GM18867 (cell line): ENCODE results near the gene OR2V2.
"Not testable (repeated sequence)": the region's sequence is repeated elsewhere in the genome, so short reads cannot be mapped to it uniquely, and the experiment has no call there.

Source experiments
- ATAC-seq: cut with Tn5 transposase; IDR thresholded peaks from one replicate; pipeline ENCODE4 v1.9.1; 2021; ENCODE audit warnings: mild to moderate bottlenecking, moderate library complexity; ENCODE audit not compliant: unreplicated experiment

OR2V2 gene

GRCh38 chr5:181168595-181169118, 21.3 kb downstream of the OR2V2 start:
- no peak for ATAC-seq

GRCh38 chr5:181169459-181170236, 22.3 kb downstream of the OR2V2 start:
- ATAC-seq: peak; percentile 32

GRCh38 chr5:181170237-181170825, 22.9 kb downstream of the OR2V2 start:
- ATAC-seq: no peak

- ATAC-seq: no peak
Measured at GRCh38 chr5:181170996-181171395, 23.6 kb downstream of the OR2V2 start.

GRCh38 chr5:181171782-181172181, 24.4 kb downstream of the OR2V2 start:
- ATAC-seq: no peak

- ATAC-seq: peak; percentile 37
Measured at GRCh38 chr5:181173027-181173419, 25.6 kb downstream of the OR2V2 start.

GRCh38 chr5:181173420-181174342, 26.3 kb downstream of the OR2V2 start:
- peak; percentile 50 for ATAC-seq

- no peak for ATAC-seq
Measured at GRCh38 chr5:181176254-181176952, 29.0 kb downstream of the OR2V2 start.

- ATAC-seq: not testable (repeated sequence)
Measured at GRCh38 chr5:181177559-181177958, 30.2 kb downstream of the OR2V2 start.

GRCh38 chr5:181181650-181182565, 34.5 kb downstream of the OR2V2 start:
- peak; percentile 54 for ATAC-seq

GRCh38 chr5:181182651-181183050, 35.3 kb downstream of the OR2V2 start:
- no peak for ATAC-seq

GRCh38 chr5:181184845-181185216, 37.4 kb downstream of the OR2V2 start:
- ATAC-seq: no peak

GRCh38 chr5:181185560-181185959, 38.2 kb downstream of the OR2V2 start:
- ATAC-seq: no peak

- ATAC-seq: no peak
Measured at GRCh38 chr5:181186022-181186421, 38.6 kb downstream of the OR2V2 start.

- no peak for ATAC-seq
Measured at GRCh38 chr5:181186986-181187499, 39.7 kb downstream of the OR2V2 start.

GRCh38 chr5:181187500-181188213, 40.3 kb downstream of the OR2V2 start:
- no peak for ATAC-seq

- ATAC-seq: no peak
Measured at GRCh38 chr5:181188700-181189362, 41.4 kb downstream of the OR2V2 start.

GRCh38 chr5:181189363-181189961, 42.1 kb downstream of the OR2V2 start:
- ATAC-seq: no peak
